Embryonic facial prominence (tissue), 1 donor: Measurements from ENCODE around the gene PRRT1.
"Not testable (repeated sequence)": the region's sequence is repeated elsewhere in the genome, so short reads cannot be mapped to it uniquely, and the experiment has no call there.

Experiments
- DNase-seq: peaks from one replicate; pipeline ENCODE4 v3.0.0-alpha.2; 2016; ENCODE audit errors: extremely low spot score

PRRT1 gene

DNA sequence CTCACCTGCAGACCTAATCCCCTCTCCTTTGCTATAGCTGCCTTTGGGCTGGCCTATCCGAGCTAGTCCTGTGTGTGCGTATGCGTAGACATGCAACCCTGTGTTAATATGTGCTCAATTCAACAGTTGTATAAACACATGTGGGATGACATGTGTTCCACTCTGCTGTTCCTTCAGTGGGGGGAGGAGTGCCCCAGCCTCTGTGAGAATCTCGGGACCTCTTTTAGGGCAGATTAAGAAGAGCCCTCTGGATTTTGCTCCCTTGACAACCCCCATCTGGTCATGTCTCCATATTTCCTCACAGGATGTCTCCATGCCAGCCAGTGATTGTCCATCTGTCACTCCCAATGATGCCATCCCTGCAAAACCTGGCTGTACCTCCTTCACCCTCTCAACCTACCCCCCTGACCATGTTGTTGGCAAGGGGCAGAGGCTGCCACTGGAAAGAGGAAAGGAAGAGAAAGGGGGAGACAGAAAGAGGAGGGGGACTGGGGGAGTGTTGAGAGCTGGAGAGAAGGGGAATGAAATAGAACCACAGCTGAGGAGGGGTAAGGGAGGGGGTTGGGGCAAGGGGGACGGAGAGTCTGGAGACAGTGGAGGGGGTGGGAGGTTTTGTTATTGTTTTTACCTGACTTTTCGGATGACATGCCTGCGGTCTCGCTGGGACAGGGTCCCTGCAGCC lies 417 bp downstream of the PRRT1 start:
- no peak for DNase-seq

DNA sequence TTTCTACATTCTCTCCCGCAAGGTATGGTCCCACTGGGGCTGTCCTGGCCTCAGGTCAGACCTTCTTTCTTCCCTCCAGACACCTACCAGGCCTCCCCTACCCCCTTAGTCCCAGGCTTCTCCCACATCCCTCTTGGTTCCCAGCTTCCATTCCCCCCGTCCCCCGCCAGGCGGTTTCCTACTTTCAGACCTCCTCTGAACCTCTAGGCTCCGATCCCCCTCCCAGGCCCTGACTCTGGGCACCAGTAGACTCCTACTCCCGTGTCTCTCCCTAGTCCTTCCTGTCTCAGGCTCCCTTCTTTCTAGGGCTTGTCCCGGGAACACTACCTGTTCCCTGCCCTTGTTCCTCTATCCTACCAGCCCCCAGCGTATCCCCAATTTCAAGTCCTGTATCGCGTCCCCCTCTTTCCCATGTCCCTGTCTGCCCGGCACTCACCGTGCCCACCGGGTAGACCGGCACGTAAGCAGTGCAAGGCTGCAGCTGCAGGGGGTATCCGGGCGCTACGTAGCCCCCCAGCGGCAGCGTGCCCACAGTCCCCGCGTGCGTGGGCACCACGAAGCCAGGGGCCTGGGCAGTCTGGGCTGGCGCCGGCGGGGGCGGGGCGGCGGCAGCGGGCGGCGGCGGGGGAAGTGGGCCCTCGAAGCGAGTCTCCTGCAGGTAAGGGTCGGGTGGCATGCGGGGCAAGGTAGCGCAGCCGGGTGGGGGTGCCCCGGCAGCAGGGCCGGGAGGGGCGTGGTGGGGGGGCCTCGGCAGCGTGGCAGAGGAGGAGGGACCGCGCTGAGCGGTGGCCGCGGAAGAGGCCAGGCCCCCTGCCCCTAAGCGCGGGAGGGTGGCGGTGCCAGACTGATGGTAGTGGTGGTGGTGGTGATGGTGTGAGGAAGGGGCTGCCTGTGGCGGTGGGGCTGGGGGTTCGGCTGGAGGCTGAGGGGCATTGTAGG lies 1.5 kb downstream of the PRRT1 start:
- no peak for DNase-seq

DNA sequence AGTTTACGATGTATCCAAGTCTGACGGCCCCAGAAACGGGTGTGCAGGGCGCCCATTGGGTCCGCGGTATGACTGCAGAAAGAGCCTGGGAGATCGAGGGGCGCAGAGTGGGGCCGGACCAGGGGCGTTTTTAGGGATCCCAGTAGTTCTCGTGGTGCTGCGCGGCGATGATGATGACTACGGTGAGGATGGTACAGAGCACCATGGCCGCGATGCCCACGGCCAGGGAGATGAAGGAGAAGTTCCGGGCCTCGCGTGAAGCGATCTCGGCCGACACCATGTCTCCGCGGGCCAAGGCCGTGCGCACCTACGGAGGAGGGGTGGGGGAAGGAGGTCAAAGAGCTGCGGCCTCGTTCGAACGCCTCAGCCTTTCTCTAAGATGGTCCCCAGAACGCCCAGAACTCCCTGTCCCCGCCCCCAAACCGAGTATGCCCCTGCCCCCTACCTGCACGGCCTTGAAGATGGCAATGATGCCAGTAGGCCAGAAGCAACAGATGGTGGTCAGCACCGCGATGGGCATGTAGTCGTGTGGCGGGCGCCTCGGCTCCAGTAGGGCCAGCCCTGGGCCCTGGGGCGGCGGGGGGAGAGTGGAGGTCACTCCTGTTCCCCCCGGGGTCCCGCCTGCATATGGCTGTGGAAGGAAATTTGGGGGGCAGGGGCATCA lies 2.5 kb downstream of the PRRT1 start:
- DNase-seq: no peak

DNA sequence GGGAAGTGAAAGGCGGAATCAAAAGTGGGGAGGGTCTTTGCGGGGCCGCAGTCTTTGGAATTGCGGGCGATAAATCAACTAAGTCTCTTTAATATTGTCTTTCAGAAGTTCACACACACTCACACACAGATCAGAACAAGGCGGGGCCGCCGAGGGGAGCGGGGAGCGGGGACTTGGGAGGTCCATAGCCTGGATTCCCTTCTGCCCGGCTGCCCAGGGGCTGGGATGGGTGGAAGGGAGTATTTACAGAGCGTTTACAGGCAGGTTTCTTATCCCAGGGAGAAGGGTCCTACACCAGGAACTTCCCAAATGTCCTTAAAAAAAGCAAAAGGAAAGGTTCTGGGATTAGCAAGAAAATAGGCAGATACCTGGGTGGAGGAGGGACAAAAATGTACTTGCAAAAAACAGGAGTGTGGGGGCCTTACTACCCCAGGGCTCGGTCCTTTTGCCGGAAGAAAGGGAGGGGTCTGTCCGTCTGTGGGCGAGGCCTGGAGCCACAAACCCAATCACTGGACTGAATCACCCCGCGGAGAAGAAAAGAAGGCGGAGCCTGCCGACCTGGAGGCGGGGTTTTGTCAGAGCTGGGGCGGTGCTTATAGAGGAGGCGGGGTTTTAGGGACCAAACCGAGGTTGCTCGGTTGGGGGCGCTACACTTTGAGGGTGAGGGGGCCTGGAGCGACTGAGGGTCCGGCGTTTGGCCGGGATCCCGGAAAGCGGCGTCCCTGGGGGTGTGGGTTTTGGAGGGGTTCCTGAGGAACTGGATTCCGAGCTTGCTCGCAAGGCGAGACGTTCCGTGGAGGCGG lies 3.2 kb downstream of the PRRT1 start:
- DNase-seq: no peak

DNA sequence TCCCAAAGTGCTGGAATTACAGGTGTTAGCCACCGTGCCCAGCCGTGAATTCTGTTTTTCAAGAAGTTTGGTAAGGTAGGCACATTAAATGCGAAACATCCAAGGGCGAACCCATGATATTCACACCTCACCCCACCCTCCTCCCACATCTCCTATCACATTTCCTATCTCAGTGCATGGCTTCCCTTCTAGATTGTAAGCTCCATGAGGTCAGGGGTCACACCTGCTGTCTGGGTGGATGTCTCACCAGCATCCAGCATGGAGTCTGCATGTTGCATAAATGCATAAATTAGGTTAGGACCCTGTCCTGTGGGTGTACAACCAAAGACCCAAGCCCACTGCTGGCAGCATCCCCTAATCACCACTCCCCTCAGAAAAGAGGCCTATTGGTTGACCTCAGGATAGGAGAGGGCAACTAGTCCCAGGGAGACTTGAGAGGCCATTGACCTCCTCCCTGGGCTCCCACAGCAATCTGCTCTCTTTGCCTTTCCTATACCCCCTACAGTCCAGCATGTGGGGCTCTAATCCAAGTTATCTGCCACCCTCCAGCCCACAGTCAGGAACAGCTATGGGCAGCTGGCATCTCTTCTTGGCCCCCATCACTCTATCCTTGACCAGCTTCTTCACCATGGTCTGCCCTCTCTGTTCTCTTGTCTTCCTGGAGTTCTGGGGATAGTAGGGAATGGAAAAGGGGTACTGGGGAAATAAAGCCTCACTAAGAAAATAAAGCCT lies 4.2 kb downstream of the PRRT1 start:
- DNase-seq: no peak

DNA sequence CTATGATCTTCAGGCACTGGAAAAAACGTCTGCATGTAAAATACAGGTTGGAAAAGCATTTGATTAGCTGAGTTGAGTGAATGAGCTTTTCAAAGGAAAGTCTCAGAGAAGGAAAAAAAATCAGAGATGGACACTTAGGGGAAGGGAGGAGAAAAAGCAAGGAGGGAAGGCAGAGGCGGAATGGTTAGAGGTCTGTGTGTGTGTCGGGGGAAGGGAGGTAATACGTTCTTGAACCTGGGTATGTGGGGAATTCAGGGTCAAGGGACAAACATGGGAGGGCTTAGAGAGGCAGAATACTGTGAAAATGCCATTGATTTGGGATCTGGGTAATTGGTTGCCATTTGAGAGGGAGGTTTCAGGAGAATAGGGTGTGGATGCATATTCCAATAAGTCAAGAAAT lies 5.1 kb downstream of the PRRT1 start:
- no peak for DNase-seq

DNA sequence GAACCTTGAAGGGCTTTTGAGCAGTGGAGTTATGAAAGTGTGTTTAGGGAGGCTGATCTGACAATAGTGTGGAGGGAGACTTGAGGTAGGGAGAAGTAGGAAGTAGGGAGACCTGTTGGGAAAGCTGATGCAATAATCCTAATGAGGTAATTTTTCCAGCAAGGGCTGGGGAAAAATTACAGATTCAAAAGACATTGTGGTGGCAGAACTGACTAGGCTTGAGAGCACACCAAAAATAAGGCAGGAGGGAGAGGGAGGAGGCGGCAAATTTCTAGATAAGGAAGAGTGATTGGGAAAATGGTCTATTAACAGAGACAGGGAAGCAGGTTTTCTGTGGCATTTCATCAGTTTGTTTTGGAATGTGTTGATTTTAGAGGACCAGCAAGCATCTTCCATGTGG lies 5.5 kb downstream of the PRRT1 start:
- no peak for DNase-seq

DNA sequence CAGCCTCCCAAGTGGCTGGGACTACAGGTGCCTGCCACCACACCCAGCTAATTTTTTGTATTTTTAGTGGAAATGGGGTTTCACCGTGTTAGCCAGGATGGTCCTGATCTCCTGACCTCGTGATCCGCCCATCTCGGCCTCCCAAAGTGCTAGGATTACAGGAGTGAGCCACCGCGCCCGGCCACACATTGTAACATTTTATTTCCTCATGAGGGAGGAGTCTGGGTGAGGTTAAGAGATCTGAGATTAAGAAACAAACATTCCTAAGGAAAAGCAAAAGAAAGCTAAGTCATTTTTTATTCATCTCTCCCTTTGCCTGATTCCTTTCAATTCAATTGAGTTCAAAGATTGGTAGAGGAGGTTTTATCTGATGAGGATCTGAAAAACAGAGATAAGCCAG lies 7.5 kb downstream of the PRRT1 start:
- not testable (repeated sequence) for DNase-seq

DNA sequence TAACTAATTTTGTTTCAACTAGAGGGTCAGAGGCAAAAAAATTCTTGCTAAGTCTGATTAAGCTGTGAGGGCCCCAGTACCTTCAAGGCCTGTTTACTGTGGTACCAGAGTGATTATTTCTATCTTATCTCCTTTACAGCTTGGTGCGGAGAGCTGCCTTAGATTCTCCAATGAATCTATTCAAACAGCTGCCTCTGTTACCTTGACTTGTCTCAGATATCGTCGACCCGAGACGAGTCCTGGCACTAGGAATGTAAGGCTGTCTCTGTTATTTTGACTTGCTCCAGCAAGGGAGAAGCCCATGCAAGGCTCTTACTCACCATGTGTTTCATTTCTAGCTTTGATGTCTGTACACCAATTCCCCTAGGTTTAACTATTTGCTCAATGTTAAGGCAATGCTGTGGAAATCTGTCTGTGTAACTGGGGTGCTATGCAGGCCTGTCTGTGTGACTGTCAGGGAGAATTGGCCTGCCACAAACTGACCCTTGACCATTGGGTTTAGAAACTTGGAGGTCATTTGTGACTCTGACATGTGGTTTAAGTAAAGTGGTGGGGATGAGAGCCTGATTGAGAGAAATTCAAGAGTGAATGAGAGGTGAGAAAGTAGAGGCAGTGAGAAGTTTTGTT lies 11.2 kb downstream of the PRRT1 start:
- DNase-seq: no peak

DNA sequence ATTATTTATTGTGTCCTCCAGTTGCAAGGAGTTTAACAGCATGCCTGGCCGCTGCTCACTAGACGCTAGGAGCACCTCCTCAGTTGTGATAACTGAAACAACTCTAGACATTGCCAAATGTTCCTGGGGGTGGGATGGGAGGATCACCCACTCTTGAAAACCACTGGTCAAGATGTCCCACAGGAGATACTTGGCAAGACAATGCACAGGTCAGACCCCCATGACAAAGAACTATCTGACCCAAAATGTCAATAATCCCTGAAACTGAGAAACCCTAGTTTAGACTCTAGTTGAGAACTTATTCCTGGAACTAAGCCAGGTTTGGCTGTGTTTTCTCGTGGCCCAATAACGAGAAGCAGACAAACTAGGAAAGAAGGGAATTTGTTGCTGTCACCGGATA lies 12.1 kb downstream of the PRRT1 start:
- DNase-seq: no peak

DNA sequence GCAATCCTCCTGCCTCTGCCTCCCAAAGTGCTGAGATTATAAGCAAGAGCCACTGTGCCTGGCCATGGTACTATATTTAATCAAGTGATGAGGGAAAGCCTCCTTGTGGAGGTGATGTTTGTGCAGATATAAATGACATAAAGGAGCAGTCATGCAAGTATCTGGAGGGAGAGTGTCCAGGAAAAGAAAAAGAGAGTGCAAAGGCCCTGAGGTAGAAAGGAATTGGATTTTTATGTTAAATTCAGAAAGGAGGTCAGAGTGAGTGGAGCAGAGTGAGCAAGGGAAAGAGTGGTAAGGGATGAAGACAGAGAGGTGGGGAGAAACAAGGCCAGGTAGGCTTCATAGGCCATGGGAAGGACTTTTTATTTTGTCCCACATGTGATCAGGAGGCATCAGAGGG lies 14.3 kb downstream of the PRRT1 start:
- DNase-seq: no peak

DNA sequence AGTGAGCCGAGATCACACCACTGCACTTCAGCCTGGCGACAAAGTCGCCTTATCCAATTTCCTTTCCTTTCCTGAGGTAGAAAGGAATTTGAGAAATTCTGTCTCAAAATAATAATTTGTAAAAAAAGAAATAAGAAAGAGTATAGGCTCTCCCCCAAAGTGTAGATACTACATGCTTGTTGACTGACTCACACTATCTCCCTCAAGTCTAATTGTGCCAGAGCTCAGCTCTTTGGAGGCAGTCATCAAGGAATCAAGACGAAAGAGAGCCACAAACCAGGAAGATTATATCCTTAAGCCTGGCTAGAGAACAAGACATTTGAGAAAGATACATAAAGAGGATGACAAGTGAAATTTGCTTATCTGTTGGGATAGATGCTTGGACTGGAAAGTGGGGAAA lies 18.0 kb downstream of the PRRT1 start:
- DNase-seq: no peak

DNA sequence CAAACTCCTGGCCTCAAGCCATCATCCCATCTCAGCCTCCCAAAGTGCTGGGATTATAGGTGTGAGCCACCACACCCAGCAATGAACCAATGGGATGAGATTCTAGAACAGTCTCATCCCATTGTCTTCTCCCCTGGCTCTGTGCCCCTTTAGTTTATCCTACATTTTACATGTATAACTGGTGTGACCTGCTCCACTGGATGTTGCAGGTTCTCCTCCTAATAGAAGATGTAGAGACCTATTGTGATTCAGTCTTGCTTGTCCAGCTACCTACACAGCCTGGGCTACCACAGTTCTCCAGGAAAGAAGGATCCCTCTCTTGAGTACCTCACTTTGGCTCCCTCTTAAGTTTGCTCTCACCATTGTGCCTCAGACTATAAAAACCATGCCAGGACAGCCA lies 19.6 kb downstream of the PRRT1 start:
- DNase-seq: no peak

DNA sequence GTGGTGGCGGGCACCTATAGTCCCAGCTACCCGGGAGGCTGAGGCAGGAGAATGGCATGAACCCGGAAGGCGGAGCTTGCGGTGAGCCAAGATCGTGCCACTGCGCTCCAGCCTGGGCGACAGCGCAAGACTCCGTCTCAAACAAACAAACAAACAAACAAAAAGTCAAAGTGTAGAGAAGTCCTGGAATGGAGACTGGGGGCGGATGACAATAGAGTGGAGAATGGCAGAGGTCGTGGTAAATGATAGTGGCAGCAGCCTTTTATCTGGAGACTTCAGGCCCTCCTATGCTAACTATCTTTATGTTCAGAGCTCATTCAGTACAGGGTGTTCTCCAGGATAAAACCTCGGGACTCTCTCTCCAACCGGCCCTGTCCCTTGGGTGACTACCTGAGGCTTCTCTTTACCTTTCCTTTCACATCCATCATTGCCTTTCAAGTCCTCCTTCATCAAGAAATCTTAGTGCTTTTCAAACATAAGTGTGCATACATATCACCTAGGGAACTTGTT lies 20.2 kb downstream of the PRRT1 start:
- no peak for DNase-seq

DNA sequence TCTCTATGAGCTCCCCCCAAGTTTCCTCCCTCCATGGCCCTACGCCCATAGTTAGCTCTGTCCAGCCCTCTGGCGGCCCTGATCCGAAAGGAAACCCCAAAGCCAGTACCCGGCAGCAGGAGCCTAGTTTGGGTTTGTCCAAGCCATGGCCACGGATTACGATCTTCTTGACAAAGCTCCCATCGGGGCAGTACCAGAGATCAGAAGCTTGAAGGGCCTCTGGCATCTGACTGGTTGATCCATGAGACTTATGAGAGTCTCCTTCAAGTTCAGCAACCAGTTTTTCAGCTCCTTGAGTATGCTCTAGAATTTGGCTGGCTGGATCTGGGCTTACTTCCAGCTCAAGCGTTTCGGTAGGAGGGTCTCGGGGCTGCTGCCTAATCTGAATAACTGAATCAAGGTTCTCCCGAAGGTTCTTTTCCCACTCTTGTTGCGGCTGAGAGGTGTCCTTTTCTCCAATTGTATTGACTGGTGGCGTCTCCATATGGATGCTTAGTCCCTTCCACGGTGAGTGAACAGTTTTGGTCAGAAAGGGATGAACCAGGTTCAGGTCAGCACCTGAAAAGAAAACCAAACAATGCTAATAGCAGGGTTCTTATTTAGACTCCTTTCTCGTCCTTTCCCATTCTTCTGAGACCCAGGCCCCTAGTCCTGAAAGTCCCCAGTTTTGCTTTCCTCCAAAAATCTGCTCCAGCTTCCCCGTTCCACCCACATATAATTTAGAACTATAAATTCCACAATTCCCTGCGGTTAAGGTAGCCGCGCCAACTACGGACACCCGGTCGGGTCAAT lies 22.2 kb downstream of the PRRT1 start:
- no peak for DNase-seq

DNA sequence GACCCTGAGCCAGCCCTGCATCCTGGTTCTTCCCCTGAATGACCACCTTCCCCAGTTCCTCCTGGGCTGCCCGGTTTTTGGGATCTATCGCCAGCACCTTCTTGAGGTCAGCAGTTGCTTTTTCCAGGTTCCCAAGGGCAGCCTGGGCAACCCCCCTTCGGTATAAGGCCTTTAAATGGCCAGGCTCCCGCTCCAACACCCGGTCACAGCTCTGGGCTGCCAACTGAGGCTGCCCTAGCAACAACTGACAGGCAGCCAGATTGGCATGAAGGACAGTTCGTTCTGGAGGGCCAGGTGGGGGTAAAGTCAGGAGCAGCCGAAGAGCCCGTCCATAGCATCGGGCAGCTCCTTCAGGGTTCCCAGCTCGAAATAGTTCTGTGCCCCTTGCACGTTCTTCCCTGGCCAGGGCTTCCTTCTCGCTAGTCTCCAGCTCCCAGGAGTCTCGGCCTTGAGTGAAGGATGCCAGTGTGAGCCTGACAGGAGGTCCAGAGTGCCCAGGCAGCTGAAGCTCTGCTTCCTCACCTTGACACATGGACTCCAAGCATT lies 22.9 kb downstream of the PRRT1 start:
- no peak for DNase-seq

DNA sequence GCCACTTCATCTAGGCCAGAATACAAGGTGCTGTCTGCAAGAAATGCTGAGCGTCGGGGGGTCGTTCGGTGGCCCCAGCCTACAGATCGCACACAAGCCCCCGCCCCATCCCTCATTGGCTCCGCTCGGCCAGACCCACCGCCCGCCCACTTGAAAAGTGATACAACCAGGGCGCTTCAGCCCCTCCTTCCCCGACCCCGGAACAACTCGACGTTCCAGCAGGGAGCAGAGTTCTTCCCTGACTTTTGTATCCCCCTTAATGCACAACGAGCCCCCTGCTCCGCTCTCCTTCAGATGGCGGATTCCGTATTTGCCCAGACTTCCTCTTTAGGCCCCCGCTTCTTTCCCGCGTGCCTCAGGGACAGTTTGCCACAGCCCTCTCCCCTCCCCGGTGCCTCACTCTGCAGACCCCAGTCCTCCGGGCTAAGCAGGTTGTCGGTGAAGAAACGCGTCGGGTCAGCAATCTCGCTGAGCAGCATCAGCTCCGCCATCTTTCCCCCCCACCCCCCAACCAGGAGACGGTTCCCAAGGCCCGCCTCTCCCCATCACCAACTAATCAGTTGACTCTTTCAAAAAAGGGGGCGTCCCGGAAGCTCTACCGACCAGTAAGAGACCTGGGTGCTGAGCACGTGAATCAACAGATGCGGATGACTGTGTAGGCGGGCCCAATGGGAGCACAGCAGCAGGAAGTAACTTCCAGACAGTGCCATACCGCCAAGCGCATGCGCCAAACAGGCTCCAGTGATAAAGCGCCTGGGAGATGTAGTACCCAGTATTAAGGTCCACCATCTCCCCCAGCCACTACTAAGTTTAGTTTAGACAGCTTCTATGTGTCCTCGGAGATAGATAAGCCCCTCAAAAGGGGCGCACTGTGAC lies 23.8 kb downstream of the PRRT1 start, which contains the start of gene ATF6B:
ATF6B (minus strand) TSS at position 530 of the 876 bp plus-strand sequence; CDS start at position 491, 39 bp downstream.
- peak; percentile 100 for DNase-seq

DNA sequence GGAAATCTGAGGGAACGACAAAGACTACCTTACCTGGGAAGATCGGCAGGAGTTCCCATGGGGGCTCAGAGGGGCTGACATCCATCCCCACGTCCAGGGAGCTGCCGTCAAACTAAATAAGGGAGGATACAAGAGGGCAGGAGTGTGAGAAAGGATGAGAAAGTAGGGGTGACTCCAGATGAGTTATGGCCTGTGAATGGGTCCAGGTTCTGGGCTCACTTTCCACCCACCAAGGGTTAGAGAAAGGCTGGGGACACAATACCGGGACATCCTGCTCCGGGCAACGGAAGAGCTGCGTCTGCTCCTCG lies 24.4 kb downstream of the PRRT1 start:
- DNase-seq: no peak
